Gastrocnemius medialis (tissue), 4 donors: ENCODE results near the gene ABCA13. TPM values are rescaled to one million over a fixed set of nuclear protein-coding genes. Genes with fewer than 3 reads are reported as not detected.

Source experiments
- ATAC-seq, 2 donors: fragments of 150-250 bp; one replicate each; pipeline ENCODE4 v1.9.1; 2016
- DNase-seq, 2 donors: peaks; one replicate each; pipeline ENCODE4 v3.0.0-alpha.2; 2019
- H3K27ac ChIP-seq, 4 donors: fragments of 200-600 bp; sonication (generic); 1 replicate in 1 of 4; 2 replicates in 3 of 4; pipeline ENCODE4 v1.5.1; 2016 to 2018; ENCODE audit warnings: mild to moderate bottlenecking in 2 of 4, moderate library complexity in 1 of 4
- H3K27me3 ChIP-seq, 3 donors: fragments of 200-600 bp; sonication (generic) in 2 of 3; 1 replicate in 1 of 3; 2 replicates in 2 of 3; pipeline versions ENCODE4 v1.5.1 to v1.6.0; 2016 to 2019; ENCODE audit warnings: mild to moderate bottlenecking in 1 of 3, moderate library complexity in 1 of 3
- H3K36me3 ChIP-seq, 2 donors: fragments of 200-600 bp; sonication (generic) in 1 of 2; one replicate each; pipeline ENCODE4 v1.5.1; 2017 to 2018
- H3K4me1 ChIP-seq, 2 donors: fragments of 200-600 bp; sonication (generic) in 1 of 2; one replicate each; pipeline ENCODE4 v1.5.1; 2016 to 2017; ENCODE audit warnings: mild to moderate bottlenecking in 2 of 2
- H3K4me3 ChIP-seq, 4 donors: fragments of 200-600 bp; sonication (generic) in 3 of 4; 1 replicate in 1 of 4; 2 replicates in 3 of 4; pipeline ENCODE4 v1.5.1; 2016 to 2019; ENCODE audit warnings: mild to moderate bottlenecking in 2 of 4
- H3K9me3 ChIP-seq, 3 donors: fragments of 200-600 bp; sonication (generic) in 2 of 3; 1 replicate in 1 of 3; 2 replicates in 2 of 3; pipeline ENCODE4 v1.5.1; 2016 to 2019
- CTCF ChIP-seq, 5 experiments: fragments of 450-650 bp in 3 of 5; fragments of 200-600 bp in 2 of 5; sonication (generic) in 2 of 5; IDR thresholded peaks in 4 of 5; conservative IDR thresholded peaks in 1 of 5; 1 replicate in 4 of 5; 2 replicates in 1 of 5; pipeline ENCODE4 v1.5.1; 2016 to 2019; ENCODE audit warnings: antibody characterized with exemption in 5 of 5, mild to moderate bottlenecking in 3 of 5, moderate library complexity in 3 of 5
- POLR2A ChIP-seq, 2 donors: fragments of 450-650 bp; IDR thresholded peaks; one replicate each; pipeline ENCODE4 v1.6.1; 2017; ENCODE audit warnings: antibody characterized with exemption in 2 of 2, mild to moderate bottlenecking in 2 of 2, moderate library complexity in 2 of 2
- in situ Hi-C, 4 donors: fragments of 200-750 bp; cut with MboI; loops; one replicate each; pipeline versions ENCODE4 v1.15.0 to v1.8.0; 2017; ENCODE audit warnings: low sequenced_read_pairs in 4 of 4
- intact Hi-C: fragments of 100-400 bp; cut with DNase I; formaldehyde crosslinking; loops from one replicate; pipeline ENCODE4 v1.15.1; 2023; ENCODE audit warnings: low total_unique reads
- total RNA-seq, 4 donors: library from RNA; depleted of rRNA; stranded (reverse); fragments of >200 nt; gene quantifications; one replicate each; pipeline versions ENCODE4 v1.1.0 to v1.2.3, GENCODE V29; 2016

Gene ABCA13
- total RNA-seq, 4 donors from 2014 or later = 0.03 to 0.10 TPM; not detected in 2

GRCh38 chr7:48466713-48467112 lies 295.5 kb downstream of the ABCA13 start:
- Histone ChIP-seq H3K27me3 (no peaks in the 10 kb centered on the region), H3K9me3 (no peaks in the 10 kb centered on the region), H3K4me1 (no peaks in the 10 kb centered on the region), H3K4me3 (no peak overlapping the region), H3K27ac (no peak overlapping the region), H3K36me3 (no peaks in the 10 kb centered on the region)
- in situ Hi-C loops = no loop called here
- no peak for DNase-seq
- ATAC-seq = no peak
- intact Hi-C loops = no loop called here
- TF ChIP-seq CTCF (IDR thresholded peaks at IDR 0.05 in 4 of 5, conservative IDR thresholded peaks at IDR 0.05 in 1 of 5) = no peak
- no peak for TF ChIP-seq POLR2A (IDR thresholded peaks at IDR 0.05)

GRCh38 chr7:48471196-48471595 lies 299.9 kb downstream of the ABCA13 start:
- ATAC-seq = no peak
- intact Hi-C loops = no loop called here
- no peak for DNase-seq
- H3K27ac ChIP-seq = no peak overlapping the region
- TF ChIP-seq CTCF (IDR thresholded peaks at IDR 0.05 in 4 of 5, conservative IDR thresholded peaks at IDR 0.05 in 1 of 5) = no peak
- TF ChIP-seq POLR2A (IDR thresholded peaks at IDR 0.05) = no peak
- H3K9me3 ChIP-seq = no peaks in the 10 kb centered on the region
- no peaks in the 10 kb centered on the region for H3K36me3 ChIP-seq
- H3K4me1 ChIP-seq = no peaks in the 10 kb centered on the region
- in situ Hi-C loops = no loop called here
- no peak overlapping the region for H3K4me3 ChIP-seq
- H3K27me3 ChIP-seq = no peaks in the 10 kb centered on the region

- H3K4me3 ChIP-seq = no peak overlapping the region
- TF ChIP-seq POLR2A (IDR thresholded peaks at IDR 0.05) (no peak), CTCF (IDR thresholded peaks at IDR 0.05 in 4 of 5, conservative IDR thresholded peaks at IDR 0.05 in 1 of 5) (no peak)
- DNase-seq (no peak), ATAC-seq (no peak)
- H3K4me1 ChIP-seq = no peaks in the 10 kb centered on the region
- no peak overlapping the region for H3K27ac ChIP-seq
- H3K36me3 ChIP-seq = no peaks in the 10 kb centered on the region
- in situ Hi-C loops = no loop called here
- H3K9me3 ChIP-seq = no peaks in the 10 kb centered on the region
- H3K27me3 ChIP-seq = no peaks in the 10 kb centered on the region
- intact Hi-C loops = no loop called here
Measured at GRCh38 chr7:48472640-48473039, 301.4 kb downstream of the ABCA13 start.

GRCh38 chr7:48473205-48473865 lies 302.1 kb downstream of the ABCA13 start:
- Histone ChIP-seq H3K4me1 (no peaks in the 10 kb centered on the region), H3K9me3 (no peaks in the 10 kb centered on the region), H3K4me3 (no peak overlapping the region), H3K27me3 (no peaks in the 10 kb centered on the region), H3K27ac (no peak overlapping the region), H3K36me3 (no peaks in the 10 kb centered on the region)
- intact Hi-C loops = no loop called here
- in situ Hi-C loops = no loop called here
- TF ChIP-seq POLR2A (IDR thresholded peaks at IDR 0.05) (no peak), CTCF (IDR thresholded peaks at IDR 0.05 in 4 of 5, conservative IDR thresholded peaks at IDR 0.05 in 1 of 5) (no peak)
- ATAC-seq (no peak), DNase-seq (no peak)

GRCh38 chr7:48481235-48481634 lies 310.0 kb downstream of the ABCA13 start:
- intact Hi-C loops = no loop called here
- H3K4me1 ChIP-seq = no peaks in the 10 kb centered on the region
- in situ Hi-C loops = no loop called here
- no peak for TF ChIP-seq POLR2A (IDR thresholded peaks at IDR 0.05)
- no peak for TF ChIP-seq CTCF (IDR thresholded peaks at IDR 0.05 in 4 of 5, conservative IDR thresholded peaks at IDR 0.05 in 1 of 5)
- ATAC-seq (no peak), DNase-seq (no peak)
- no peaks in the 10 kb centered on the region for H3K9me3 ChIP-seq
- no peaks in the 10 kb centered on the region for H3K27me3 ChIP-seq
- H3K4me3 ChIP-seq = no peak overlapping the region
- no peaks in the 10 kb centered on the region for H3K36me3 ChIP-seq
- no peak overlapping the region for H3K27ac ChIP-seq
